GM21529 (cell line): ENCODE results near the gene MTUS2.

Source experiments
- ATAC-seq: cut with Tn5 transposase; IDR thresholded peaks from one replicate; pipeline ENCODE4 v1.9.1; 2021; ENCODE audit not compliant: unreplicated experiment

Gene MTUS2

DNA sequence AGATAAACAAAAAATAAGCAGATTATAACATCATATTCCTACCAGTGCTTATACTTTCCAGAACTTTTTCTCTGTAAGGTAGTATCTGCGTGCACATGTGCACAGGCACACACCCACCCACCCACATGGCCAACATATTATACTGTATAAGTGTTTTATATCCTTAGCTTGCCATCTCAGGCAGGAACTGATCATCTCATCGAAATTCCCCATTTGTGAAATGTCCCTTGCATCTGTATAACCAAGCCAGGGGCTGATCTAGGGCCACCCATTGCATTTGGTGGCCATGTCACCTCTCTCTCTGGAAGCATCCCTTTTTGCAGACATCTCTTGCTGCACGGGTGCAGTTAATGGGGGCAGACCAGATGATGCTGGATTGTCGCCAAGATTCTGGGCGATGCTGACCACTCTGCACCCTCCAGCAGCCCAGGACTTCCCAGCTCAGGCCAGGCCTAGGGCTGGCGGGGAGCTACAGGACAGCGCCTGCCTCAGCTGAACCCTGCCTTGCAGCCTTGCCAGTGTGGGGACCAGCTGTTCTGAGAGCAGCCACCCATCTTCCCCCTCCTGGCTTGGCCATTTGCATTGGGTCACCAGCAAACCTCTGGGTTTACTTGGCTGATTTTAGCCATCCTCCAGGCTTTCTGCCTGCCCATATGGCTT is 679.5 kb downstream of the MTUS2 start:
- ATAC-seq, result no peak

DNA sequence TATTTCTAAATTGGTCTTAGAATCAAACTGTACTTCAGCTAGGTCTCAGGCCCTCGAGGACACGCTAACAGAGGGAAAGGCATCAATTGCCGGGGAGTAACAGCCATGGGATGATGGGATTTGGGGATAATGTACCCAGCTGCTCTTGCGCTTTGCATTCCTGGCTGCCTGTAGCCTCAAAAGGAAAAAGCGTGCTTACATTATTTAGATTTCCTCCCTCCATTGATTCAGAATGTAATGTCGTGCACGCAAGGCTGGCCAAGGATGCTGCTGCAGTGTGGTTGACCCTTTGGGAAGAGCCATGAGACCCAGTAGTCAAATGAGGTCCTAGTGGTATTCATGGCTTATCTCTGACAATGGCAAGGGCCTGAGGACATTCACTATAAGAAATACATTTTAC is 680.2 kb downstream of the MTUS2 start:
- no peak for ATAC-seq

DNA sequence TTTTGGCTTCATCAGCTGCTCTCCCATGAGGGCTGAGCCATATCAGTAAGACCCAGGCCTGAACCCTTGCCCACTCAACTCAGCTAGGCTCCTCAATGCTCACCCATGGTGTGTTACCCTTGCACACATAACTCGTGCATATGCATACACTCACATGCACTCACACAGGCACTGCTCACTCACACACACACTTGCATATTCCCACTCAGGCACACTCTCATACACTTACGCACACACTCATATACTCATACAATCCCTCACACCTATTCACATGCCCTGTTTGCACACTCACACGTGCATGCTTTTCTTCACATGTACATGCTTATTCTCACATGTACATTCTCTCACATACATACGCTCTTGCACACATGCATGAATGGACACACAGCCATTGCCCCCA is 681.5 kb downstream of the MTUS2 start:
- ATAC-seq, result no peak

DNA sequence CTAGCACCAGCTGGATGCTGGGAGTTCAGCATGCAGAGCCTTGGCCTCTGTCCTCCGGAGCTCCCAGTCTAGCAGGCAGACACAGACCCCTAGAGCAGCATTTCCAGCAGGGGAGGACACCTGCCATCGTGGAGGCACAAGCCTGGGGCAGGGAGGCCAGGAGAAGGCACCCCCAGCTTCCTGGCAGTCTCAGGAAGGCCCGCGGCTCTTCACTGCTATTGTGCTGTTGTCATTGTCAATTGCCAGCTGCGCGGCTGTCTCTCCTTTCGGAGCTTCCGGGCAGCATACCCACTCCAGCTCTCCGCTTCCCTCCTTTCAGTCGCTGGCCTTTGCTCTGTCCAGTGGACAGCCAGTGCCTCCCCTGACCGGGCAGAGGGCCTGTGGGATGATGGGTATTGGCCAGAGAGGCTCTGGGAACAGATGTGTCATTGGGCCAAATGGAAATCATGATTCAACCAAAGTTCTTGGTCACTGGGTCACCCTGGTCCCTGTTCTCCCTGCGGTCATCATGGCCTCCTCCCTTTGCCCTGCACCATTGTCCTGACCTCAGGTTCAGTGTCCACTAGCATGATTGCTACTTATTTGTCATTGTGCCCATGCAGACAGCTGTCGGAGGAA is 682.4 kb downstream of the MTUS2 start:
- ATAC-seq, result no peak

DNA sequence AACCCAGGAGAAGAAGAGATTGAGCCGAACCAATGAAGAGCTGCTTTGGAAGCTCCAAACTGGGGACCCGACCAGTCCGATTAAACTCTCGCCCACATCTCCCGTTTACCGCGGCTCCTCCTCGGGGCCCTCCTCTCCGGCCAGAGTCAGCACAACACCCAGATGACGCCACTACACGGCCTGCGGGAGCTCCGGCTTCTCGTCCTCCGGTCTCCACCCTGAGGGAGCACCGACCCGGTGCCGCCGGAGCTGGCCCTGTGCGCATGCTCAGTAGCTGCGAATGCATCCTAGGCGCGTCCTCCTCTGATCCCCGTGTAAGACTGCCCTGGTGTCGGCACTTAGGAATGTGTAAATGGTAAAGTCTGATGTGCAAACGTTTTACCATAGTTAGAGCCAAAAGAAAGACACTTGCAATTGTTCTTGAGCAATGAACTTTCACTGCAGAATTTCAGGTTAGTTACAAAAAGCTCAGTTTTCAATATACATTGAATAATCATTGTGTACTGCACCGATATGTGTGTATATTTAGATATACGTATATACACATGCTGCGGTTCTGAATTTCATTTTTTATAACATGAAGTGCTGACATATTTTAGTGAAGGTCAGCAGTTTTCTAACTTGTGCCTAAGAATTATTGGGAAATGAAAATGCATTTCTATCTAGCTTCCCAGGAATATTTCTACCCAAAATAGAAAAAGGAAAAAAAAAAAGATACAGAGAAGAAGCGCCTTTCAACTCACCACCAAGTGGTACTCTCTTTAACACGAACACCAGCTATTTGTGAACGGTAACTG is 683.1 kb downstream of the MTUS2 start:
- no peak for ATAC-seq

DNA sequence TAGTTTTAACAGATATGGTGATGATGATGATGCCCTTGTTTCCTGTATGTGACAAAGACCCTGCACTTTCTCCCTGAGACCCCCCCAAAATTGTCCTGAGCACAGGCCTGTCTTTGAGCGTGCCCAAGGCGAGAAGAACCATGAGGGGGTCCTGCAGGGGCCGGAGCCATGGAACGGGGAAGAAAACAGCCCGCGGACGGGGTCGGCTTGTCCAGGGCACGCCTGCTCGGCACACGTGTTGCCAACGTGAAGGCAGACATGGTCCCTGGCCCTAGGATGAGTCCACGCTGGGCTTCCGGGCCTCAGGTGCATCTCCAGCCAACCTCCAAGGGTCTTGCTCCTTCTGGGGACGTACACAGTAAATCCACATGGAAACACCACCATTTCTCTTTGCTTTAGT is 684.6 kb downstream of the MTUS2 start:
- ATAC-seq, result no peak

DNA sequence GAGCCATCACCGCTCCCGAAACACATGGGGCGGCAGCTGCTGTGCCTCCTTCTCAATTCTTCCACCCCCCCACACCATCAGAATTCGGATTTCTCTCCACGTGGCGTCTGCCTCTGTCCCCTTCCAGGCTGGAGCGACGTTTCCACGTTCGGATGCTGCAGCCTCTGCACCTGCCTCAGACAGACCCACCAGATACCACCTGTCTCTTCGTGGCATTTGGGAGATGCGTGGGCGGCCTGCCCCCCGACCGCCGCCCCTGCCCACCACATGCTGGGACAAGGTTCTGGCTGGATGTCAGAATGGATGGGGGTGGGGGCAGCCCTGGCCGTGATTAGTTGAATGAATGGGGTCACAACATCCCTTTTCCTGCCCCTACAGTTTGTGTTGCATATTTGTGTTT is 685.4 kb downstream of the MTUS2 start:
- no peak for ATAC-seq

DNA sequence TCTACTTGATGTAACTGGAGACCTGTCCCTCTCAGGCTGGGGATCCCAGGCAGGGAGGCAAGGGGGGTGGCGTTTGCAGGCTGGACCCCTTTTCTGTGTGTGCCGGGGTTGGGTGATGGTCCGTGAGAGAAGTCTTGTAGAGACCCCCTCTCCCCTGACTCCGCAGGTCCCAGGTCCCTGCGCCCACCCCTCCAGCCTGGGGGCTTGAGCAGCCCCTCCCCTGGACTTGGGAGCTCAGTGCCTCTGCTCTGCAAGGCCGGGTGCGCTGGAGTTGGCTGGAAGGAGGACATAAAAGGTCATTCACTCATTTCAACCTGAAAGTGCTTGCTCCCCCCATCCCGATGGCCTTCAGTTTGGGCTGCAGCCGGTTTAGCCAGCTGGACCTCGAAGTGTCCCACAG is 685.8 kb downstream of the MTUS2 start:
- ATAC-seq, result no peak

DNA sequence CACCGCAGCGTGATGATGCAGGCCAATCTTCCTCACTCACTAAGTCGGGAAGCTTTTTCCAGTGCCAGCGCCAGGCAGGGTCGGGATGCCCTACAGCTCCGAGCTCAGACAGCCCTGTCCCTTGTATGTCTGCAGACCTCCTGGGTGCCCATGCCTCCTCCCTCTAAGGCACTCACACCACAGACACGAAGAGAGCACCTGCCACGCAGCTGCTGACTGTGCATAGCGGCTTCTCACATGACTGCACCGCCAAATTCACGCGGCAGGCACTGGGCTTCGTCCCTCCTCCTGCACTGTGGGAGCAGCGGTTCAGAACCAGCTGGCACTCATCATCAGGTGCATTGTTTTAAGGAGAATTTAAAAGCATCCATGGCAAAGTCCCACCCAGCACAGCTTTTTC is 687.2 kb downstream of the MTUS2 start:
- ATAC-seq, result no peak

DNA sequence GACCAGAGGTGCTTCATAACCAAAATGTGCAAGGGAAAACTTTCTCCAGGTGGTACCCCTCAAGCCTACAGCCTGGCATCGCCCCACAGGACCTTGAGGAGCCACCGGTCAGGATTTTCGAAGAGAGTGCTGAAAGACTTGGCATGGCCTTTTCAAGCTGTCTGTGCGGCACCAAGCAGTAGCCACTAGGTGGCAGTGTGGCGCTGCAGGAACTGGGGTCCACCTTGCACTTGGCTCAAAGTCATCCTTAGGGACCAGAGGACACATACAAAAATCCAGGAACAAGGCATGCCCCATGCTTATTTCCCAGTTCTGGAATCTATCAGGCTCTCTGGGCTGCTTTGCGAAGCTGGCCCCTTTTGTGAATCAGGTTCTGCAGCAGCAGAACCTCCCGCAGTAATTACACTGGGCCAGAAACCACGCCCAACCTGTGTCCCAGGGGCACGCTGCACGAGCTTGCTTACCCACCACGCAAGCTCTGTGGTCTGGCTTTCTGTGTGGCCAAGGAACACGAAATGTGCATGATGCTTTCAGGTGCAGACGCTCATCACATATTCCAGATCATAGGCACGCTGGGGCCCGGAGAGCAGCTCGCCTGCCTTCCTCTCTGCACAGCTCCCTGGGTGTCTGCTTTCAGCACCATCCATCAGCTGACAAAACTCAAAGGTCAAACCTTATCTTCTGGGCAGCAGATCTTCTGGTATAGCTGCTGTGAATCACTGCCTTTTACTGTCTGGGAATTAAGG is 688.2 kb downstream of the MTUS2 start:
- peak; percentile 81 for ATAC-seq

DNA sequence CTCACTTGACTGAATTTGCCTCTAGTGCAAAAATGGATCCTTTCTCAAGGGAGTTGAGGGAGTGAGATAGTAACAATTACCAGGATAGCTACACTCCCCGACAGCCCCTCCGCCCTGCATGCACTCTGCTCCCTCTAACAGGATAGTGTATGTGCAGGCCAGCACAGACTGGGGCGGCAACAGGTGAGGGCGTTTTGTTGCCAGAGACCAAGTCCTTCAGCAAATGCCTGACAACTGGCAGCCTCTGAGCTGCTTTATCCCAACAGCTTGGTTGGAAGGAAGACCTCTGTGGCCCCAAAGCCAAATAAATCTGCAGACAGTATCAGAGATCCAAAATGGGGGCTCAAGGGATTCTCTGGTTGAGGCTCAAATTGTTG is 688.7 kb downstream of the MTUS2 start:
- ATAC-seq, result no peak

DNA sequence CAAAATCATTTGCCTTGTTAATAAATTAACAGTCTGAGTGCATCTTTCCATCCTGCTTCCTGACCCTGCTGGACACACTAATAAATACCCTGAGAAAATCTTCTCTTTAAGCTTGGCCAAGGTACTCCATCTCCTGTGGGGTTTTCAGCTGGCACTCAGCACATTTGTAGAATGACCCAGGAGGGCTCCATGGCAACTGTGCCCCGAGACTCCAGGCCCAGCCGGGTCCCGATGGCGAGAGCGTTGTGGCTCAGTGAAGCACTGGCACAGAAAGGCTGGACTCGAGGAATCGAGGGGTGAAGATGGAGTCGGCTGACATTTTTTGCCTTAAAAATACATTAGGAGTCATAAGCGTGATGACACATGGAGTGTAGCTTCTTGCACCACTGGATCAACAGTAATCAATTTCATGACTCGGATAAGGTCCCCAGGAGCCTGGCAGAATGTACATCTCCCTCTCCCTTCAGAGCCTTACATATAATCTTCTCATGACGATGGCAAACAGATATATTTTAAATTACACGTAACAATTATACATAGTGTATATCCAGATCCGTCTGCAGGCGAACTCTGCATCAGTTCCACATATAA is 690.0 kb downstream of the MTUS2 start:
- no peak for ATAC-seq

DNA sequence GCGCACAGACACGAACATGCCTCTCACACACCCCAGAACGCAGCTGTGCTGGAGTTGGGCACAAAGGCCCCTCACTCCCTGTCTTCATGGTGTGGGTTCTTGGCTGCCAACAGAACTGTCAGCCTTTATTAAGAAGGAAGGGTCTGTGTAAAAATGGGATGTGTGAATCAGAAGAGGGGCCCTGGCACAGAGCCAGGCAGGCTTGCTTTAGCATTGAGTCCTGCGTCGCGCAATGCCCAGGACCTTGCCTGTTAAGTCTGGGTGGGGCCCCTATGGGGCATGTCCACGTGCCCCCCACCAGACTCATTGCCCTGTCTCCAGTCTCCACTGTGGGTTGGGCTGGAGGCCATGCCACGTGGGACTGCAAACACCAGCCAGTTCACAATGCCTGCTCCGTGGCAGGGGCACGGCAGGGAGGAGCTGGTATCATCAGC is 690.5 kb downstream of the MTUS2 start:
- ATAC-seq, result no peak

DNA sequence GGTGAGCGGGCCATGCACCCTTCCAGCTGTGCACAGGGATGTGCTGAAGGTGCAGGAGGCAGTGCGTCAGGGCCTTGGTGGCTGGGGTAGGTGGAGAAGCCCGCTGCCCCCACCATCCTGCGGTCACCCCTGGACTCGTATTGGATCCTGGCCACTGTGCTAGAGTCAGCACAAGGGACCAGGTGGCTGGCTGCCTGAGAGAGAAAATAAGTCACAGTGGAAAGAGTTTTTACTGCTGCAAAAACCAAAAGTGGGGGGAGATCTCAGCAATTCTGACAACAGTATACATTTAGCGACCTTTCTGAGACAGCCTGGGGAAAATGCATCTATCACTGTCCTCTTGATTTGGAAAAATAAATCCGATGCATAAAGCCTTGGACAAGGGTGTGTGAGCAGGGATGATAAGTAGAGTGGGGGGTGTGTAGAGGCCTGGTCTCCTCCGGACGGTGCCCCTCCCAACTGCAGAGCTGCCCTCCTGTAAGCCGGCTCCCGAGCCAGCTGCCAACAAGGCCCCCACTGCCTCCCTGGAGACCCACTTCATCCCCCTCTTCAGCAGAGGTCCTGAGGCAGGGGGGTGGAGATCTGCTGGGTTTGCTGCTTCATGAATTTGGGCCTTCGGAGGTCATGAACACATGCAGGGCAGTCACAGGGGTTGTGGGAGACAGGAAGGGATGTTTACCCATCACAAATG is 691.1 kb downstream of the MTUS2 start:
- no peak for ATAC-seq

DNA sequence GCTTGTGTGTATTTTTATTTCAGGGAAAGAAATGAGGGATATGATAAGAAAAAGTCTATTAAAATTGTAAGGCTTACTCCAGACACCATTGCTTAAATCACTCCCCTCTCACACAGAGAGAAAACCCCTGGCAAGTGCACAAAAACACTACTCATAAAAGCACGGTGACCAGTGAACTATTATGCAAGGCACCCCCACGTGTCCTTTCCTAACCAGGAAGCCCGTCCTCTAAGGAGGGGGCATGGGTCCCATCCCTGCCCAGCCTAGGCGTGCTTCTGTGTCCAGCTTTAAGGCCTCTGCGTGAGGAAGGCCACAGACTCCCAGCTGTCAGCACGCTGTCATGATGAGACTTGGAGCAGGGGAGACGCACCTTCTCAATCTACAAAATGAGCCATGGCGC is 691.8 kb downstream of the MTUS2 start:
- ATAC-seq, result no peak

DNA sequence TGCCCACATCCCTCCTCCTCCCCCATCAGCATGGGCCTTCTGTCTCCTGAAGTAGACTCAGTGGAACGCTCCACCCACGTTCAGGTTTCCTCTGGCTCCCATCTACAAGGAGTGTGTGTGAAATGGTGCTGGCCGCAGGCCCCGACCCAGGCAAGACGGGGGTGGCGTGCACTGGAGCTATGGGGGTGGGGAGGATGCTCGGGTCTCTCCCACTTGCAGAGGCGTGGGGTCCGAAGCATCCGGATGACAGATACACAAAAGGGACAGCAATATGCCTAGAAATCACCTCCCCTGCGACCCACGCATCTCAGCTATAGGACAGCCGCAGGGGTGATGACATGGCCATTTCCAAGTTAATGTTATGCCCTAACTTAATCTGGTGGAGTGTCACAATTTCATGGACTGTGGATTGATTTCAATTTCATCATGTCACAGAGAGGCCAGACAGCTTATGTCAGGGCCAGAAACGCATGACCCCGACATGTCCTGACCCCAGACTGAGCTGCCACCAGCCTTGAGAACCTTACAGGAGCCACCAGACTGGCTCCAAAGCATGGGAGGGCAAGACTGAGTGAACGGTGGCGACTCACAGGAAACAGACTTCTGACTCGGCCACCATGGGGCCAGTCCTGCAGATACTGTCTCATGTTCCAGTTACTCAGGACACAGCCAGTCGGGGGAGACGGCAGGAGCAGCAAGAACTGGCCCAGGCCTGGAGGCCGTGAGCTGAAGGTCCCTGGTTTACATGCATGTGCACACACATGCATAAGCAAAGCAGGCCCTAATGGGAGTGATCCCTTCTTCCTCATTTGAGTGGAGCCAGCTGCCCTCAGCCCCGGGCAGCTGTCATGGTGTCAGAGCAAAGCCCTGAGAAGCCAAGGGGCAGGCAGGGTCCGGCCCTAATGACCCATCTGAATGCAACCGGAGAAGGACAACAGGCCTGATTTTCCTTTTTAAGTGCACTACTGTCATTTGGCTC is 693.2 kb downstream of the MTUS2 start:
- no peak for ATAC-seq

DNA sequence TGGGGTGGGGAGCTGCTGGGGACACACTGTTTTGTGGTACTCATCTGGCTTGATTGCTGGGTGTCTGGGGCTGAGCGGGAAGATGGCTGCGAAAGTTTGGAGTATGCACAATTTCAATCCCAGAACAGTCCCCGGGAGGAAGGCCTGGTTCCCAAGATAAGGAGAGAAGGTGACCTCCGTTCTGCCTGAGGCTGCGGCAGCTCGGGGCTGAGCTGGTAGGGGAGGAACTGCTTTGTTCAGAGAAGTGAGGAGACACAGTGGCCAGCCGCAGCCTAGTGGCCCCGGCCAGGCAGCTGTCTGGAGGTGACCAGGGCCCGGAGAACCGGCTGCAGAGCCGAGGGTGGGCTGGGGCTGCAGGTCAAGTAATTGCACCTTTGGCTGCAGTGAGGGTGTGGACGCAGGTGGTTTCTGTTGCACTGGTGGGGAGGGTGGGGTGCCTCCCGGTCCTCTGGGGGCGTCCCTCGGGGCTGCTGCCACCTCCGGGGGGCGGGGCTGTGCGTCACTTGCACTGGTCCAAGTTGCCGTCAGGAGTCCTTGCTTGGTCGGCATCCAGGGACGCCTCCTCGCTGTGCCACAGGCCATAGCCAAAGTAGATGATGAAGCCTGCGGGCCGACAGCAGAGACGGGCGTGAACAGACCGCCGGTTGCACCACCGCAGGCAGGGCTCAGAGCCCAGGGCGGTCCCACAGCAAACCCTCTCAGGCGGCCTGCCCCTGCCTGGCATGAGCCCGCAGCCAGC is 694.0 kb downstream of the MTUS2 start:
- no peak for ATAC-seq

DNA sequence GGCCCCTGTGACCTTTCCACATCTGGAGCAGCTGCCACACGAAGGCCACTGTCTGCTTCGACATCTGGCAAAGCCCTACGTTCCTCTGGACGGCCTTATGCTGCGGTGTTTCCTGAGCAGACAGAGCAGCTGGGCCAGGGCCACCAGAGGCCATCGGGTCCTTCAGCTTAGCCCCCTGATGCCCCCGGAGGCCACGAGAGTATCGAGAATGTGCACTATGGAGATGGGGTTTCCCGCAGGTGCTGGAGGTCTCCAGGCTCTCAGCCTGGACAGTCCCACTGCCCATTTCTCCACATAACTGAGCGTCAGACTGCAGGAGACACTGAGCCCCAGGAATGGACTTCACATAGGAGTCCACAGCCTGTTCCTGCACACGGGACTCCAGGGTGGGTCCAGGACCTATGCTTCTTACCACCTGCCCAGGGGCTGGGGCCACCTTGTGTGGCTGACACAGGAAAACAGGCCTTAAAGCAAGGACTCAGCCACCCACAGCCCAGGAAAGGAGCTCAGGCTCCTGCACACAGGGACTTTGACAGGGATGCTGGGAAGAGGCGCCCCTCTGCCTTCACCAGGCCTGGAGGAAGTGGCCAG is 694.7 kb downstream of the MTUS2 start:
- no peak for ATAC-seq
